Hematopoietic multipotent progenitor cell treated with erythropoietin and hydrocortisone succinate and interleukin-3 and kit ligand, for 17 days (in vitro differentiated cells): ENCODE data around the gene IPO13.
A peak's percentile ranks its signal among the peaks of the same experiment; 100 is the strongest.

ENCODE experiments used
- DNase-seq: peaks from one replicate; pipeline ENCODE4 v3.0.0-alpha.2; 2015; ENCODE audit warnings: low spot score

Gene IPO13

GRCh38 chr1:44012941-44013609 lies 66.3 kb downstream of the IPO13 start:
- DNase-seq: no peak

DNA sequence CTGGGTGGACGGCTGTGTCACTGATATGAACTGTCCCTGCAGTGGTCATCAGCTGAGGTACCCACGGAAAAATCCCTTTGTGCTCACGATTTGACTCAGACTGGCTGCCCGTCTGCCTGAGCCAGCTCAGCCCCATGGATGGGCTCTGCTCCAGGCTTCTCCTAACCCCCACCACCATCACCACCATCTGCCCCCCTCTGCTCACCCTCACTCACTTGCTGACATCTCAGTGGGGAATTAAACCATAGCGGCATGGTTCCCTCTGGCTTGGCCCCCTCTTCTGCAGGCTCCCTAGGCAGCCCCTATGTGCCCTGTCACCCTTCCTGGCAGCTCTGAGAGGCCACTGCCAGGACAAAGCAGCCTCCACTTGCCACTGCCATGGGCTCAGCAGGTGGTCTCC lies 67.2 kb downstream of the IPO13 start:
- no peak for DNase-seq

DNA sequence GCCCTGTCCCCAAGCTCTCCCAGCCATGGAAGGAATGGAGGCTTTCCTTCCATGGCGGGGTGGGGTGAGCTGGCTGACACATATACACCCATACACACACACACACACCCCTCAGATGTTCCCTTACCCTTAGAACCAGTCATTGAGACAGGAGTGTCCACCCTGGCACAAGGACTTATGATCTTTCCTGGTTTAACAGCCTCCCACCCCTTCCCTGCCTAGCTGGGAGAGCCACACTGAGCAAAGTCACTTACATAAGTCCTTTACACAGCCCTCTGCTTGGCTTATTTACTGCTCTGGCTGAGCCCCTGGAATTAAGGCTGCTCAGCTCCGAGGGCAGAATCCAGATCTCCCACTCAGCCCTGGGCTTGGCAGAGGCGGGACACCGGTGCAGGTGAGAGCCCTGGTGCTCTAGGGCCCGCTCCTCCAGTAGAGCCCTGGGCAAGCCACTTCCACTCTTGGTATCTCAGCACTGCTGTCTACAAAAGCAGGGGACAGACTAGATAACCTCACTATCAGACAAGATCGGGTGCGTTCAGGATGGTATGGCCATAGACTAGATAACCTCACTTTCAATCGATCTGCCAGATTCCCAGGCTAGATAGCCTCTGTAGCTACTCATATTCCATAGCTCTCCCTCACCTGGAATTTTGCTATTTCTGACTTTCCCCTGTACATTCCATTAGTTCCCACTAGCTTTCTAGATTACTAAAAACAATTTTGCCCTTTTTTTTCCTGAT lies 67.8 kb downstream of the IPO13 start:
- peak; percentile 18 for DNase-seq

DNA sequence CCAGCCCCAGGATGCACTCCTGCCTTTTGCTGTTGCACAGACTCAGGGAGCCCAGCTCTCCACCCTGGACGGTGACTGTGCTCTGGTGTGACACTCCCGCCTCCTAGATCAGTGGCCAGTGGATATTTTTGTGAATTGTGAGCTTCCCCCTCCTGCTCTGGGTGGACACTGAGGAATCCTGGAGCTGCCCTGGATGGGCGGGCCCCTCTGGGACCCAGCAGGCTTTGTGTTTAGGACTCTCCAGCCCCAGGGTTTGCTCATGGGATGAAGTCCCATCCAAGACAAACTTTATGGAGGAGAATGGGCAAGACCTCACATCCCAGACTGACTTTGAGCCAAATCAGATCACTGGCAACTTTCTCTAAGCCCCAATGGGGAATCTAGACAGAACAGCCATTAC lies 68.5 kb downstream of the IPO13 start:
- DNase-seq: no peak

- DNase-seq: no peak
Measured at GRCh38 chr1:44016041-44016889, 69.5 kb downstream of the IPO13 start.

DNA sequence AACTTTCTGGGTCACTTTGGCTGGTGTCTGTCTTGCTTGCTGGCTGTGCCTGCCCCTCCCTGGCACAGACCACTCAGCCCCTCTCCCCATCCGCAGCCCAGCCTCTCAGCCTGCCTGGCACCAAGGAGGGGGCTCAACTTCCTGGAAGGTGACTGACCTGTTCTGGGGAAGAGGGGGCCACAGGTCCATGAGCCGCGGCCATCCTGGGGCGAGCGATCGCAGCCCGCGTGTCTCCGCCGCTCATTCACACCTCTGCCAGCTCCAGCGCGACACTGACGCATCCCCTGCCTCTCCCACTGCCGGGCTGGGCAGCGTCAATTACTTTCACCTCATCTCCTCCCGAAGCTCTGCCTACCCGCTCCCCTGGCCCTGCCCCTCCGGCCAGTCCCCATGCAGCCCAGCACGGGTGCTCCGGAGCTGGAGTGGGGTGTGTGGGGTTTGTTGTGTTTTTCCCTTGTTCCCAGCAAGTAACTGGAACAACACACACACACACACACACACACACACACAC lies 70.2 kb downstream of the IPO13 start:
- DNase-seq: no peak
